Fibroblast of the conjunctiva (primary cell): ENCODE data around the gene C2orf49.

ENCODE experiments used
- DNase-seq: peaks from one replicate; pipeline ENCODE4 v3.0.0-alpha.2; 2010; ENCODE audit warnings: low read depth

C2orf49 gene

DNA sequence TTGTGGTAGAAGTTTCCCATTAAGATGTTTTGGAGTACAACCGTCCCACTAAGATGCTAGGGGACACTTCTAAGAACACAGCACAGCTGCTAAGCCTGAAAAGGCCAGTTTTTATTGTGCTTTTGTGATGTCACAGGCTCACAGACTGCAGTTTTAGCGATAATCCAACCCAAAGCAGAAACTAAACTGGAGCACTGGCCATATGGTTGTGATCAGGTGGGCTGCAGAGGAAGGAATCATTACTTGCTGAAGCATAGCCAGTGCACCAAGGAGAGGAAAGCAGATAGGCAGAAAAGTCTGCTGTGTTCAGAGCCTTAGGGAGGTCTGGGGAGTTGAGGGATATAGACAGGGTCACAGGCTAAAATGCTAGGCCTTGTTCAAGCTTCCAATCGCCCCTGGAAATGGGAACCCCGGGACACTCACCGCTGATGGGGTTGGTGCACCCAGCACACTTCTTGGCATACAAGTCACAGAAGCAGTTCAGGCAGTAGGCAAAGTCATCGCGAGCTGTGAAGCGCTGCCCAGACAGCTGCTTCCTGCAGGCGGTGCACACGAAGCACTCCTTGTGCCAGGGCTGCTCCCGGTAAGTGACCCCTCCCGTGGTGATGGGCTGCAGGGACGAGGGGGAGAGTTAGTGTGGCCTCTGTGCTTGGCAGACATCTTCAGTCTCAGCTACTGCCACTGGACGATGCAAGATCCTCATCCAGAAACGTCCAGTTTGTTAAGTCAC is 25.7 kb downstream of the C2orf49 start:
- no peak for DNase-seq

DNA sequence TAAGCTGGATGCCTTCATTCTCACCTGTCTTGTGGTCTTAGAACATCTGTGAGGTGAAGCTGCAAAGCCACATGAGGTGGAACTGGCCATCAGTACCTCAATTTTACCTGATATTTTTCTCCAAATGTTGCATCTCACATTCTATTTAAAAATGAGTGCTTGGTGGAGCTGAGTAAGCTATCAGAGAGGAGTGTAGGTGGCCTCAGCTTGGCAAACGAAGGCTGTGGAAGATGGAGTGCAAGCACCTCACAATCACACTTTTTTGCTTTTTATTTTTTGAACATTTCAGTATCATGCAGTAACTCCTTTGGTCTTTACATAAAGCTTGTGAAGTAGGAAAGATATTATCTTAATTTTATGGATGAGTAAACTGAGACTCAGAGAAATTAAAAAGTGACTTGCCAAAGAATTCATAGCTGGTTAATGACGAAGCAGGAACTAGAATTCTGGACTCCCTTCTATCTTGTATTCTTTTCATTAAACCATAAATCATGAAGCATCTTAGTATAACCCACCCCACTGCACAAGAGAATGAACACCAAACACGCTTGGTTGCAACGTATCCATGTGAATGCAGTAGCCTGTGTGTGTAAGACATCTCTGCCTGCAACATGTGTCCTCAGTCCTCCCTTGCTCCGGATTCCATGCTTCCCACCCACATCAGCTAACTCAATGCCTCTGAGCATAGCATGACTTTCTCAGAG is 27.2 kb downstream of the C2orf49 start:
- DNase-seq = no peak

DNA sequence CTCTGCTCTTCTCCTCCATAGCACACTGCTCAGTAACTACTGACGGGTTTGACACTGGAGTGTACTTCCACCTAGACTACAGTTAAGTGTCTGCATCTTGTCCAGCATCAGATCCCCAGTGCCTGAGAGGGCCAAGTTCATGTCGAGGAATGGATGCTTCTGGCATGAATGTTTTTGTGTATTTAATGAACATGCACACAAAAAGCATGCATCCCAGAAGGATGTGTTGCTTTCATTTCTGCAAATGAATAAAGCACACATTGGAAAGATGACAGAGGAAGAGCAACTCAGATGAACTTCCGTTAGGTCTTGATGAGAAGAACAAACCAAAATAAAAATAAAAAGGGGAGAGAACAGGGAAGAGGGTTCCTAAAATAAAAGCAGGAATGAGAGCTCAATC is 27.9 kb downstream of the C2orf49 start:
- no peak for DNase-seq

DNA sequence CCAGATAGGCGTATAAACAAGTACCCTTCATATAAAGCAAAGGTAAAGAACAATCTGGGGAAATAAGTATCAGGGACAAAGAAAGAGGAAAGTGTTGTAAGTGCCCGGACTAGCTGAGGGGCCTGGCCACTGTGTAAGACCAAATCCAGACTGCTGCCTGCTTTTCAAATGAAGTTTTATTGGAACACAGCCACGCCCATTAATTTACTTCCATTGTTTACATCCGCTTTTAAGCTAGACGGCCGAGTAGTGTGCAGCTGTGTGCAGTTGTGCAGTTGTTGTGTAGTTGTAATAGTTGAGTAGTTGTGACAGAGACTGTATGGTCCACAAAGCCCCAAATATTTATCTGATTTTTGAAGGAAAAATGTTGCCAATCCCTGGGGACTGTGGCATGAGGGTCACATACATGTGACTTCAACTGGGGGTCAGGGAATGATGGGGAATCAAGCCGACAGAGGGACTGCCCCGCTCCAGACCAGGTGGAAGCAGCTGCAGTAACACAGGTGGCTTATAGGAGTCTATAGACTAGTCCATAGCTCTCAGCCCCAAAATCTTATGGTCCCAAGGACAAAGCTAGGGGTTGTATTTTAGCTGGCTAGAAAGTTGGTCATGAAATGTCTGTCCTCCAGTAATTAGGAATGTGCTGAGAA is 31.5 kb downstream of the C2orf49 start:
- DNase-seq = no peak

DNA sequence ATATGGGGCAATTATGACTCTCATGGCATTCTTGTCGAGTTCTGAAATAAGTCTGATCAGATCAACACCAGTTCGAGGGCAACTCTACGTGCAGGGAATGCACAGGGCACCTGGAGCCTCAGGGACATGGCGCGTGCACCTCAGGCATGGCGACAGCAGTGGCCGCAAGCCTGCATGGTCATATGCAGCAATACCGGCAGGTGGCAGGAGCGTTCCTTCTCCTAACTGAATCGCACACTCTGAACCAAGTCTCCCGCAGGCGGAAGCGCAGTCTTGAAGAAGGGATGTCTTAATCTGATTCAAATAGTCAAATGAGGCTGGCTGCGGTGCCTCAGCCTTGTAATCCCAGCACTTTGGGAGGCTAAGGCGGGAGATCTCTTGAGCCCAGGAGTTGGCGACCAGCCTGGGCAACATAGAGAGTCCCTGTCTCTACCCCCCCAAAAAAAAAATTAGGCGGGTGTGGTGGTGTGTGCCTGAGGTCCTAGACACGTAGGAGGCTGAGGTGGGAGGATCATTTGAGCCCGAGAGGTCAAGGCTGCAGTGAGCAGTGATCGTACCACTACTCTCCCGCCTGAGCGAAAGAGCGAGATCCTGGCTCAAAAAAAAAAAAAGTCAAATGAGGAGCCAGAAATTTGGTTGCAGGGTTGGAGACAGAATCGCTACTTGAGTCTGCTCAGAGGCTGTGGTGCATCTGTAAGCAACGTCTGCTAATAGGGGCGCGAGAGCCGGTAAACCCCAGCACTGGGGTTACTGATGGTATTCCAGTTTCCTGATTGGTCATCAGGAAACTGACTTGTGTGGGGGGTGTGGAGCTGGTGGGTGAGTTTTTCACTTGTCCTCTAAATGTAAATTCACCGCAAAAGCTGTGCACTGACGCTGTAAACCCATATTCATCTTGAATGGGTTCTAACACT is 32.7 kb downstream of the C2orf49 start:
- DNase-seq = peak; percentile 81

DNA sequence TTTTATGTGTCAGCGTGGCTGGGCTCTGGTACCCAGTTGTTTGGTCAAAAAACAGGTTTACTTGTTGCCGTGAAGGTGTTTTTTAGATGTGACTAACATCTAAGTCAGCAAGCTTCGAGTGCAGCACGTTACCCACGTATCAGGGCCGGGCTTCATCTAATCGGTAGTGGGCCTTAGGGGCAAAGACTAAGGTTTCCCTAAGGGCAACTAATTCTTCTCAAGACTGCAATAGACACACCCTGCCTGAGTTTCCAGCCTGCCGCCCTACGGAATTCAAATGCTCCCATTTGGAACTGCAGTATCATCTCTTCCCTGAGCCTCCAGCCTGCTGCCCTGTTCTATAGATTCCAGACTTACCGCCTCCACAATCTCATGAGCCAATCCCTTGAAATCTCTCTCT is 33.8 kb downstream of the C2orf49 start:
- no peak for DNase-seq

DNA sequence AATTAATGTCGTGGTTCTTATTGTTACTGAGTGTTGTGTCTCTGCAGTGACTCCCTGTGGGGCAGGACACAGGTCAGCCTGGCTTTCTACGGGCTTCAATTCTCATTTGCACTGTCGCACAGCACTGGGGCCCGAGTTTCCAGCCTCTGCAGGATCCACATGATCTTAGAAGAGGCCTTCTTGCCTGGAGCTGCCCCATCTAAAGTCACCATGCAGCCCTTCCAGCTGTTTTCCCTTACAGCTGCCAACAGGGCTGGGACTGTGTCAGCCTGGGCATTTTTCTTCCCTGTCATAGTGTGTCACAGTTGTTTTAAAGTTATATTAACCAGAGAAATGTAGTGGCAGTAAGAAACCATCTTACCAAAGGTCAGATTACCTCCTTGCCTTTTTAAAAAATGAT is 34.5 kb downstream of the C2orf49 start:
- DNase-seq = no peak

DNA sequence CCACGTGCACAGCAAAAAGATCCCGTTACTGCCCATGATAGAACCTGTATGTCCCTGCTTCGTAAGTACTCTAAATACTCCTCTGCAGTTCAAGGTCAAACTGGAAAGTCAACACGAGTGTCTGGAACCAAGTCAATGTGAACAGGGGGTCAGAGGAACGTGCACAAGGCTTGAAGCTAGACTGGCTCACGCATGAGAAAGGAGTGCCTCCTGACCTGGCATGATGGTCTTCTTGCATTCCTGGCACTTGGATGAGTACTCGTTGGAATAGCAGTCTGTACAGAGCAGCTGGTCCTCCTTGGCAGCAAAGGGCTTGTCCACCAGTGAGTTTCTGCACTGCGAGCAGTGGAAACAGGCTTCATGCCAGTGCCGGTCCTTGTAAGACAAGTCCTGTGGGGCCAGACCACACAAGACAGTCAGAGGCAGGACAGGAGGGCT is 36.0 kb downstream of the C2orf49 start:
- no peak for DNase-seq

DNA sequence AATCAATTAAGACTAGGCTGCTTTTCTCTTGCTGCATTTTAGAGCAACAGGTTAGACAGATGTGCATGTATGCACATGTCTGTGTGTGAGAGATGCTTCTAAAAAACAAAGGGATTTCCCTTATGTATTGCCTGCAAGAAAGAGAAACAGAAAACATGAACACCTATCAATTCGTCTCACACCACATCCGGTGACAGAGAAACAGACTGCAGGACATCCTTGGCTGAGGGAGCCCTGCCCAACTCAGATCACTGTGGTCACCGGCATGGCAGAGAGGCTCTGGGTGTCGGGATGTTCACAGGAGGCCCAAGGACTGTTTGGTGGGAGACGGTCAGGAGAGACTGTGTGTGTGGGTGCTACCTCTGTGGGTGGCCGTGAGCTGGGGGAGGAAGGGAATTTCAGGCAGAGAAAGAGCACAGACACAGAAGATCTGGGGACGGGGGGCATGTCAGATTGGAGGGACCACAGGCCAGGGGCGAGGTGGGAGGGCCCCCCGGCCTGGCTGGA is 36.6 kb downstream of the C2orf49 start:
- no peak for DNase-seq

DNA sequence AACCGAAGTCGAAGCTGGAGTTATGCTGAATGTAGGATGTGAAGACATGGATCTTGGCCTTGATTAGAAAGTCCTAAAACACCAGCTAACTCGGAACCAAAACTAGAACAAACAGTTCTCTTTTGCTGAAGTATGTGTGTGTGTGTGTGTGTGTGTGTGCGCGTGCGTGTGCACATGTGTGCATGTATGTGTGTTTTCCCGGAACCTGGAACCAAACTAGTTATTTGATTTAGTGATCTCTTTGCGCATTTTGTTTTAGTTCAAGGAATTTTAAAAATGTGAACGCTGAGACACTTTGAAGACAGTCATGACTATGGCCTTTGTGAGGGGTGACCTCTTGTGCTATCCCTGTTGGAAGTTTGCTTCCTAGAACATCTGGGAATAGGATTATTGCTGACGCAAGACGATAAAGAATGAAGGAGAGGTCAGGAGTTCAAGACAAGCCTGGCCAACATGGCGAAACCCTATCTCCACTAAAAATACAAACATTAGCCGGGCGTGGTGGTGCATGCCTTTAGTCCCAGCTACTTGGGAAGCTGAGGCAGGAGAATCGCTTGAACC is 37.7 kb downstream of the C2orf49 start:
- DNase-seq = peak; percentile 66

DNA sequence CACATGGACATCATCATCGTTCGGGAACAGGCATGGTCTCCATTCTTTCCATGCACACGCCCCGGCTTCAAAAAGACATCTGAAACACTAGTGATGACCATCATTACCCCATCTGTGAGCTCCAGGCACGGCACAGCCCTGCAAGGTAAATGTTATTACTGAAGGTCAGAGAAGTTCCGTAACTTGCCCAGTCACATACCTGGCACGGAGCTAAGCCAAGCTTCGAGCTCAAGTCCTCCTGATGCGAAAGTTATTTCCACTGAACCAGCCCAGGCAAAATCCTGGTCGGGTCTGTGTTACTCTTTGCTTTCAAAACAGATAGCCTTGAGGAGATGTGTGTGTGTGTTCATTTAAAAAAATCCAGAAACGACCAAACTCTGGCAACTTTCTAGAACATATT is 38.7 kb downstream of the C2orf49 start:
- no peak for DNase-seq

DNA sequence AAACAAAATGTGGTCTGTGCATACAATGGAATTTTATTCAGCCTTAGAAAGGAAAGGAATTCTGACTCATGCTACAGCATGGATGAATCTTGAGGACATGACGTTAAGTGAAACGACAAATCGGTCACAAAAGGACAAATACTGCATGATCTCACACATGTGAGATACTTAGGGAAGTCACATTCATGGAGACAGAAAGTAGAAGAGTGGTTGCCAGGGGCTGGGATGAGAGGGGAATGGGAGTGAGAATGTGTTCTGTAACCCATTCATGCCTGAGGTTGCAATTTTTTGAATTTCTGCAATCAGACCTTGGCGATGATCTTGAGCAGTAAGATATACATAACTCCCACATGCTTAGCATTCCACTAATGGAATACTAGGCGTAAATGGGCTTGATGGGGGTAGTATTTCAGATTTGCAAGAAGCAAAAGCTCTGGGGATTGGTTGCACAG is 39.5 kb downstream of the C2orf49 start:
- no peak for DNase-seq

DNA sequence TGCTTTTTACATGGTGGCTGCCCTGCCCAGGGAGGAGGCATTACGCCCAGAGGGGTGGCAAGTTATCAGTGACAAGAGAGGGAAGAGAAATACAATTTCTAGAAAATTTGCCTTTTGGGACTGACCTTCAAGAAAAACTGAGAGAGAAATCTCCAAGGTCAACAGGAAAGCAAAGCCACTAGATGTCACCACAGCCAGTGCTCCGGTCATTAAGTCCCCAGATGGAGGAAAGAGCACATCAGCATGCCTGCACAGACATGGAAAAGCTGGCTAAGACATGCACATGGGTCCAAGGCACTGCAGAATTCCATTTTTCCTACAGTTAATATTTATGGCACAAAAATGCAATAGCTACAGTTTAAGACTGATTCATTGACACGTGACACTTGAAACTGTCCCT is 40.5 kb downstream of the C2orf49 start:
- no peak for DNase-seq

DNA sequence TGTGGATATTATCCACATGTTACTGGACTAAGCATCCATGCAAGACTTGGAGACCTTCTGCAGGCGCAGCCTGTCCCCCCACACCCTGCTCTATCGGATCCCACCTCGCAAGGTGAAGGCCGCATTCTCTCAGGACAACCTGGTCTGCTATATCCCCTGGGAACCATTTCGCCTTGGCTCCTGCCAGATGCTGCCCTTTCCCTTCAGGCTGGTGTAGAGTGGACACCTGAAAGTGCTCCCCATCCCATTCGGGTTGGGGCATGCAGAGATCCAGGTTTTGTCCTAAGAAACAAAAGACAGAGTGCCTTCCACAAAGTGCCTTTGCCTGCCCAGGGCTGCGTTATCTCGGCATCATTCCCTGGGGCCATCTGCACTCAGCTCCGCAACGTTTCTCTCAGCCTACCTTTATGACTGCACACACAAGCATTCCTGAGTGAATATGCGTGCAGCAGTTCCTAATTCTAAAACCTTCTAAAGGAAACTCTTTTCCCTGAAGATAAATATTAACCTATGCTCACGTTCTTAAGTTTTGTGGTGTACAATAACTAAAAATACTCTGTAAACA is 41.0 kb downstream of the C2orf49 start:
- no peak for DNase-seq

DNA sequence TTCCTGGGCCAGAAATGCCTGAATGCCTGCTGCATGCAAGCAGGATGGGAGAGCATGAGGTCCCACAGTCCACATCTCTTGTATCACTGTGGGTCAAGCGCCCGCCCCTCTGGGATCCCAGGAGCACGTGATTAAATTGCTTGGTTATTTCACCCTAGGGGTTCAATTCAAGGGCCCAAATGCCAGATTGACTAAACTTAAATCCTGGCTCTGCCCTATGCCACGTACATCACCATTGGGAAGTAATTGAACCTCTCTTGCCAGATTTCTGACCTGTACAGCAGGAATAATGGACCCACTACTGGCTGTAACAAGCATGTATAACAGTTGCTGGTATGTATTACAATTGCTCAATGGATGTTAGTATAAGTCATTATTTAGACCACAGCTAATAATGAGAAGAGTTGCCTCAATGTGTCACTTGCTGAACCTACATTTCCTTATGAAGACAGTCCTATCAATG is 41.6 kb downstream of the C2orf49 start:
- peak; percentile 39 for DNase-seq

DNA sequence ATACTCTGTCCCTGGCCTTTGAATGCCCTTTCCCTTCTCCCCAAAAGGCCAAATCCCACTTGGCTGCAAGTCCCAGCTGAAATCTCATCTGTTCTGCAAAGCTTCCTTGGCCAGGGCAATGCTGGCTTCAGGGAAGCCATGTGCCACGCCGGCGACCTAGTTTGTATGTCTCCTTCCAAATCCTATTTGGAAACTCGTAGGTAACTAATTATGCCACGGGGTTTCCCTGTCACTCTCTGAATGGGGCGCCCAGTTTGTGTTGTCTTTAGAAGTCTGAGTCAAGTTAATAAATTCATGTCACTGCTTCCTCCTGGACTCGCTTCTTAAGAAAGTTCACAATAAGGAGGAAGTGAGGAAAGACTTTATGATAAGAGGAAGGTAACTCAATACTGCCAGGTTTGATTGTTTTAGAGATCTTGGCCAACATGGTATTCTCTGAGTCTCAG is 42.4 kb downstream of the C2orf49 start:
- DNase-seq = no peak

DNA sequence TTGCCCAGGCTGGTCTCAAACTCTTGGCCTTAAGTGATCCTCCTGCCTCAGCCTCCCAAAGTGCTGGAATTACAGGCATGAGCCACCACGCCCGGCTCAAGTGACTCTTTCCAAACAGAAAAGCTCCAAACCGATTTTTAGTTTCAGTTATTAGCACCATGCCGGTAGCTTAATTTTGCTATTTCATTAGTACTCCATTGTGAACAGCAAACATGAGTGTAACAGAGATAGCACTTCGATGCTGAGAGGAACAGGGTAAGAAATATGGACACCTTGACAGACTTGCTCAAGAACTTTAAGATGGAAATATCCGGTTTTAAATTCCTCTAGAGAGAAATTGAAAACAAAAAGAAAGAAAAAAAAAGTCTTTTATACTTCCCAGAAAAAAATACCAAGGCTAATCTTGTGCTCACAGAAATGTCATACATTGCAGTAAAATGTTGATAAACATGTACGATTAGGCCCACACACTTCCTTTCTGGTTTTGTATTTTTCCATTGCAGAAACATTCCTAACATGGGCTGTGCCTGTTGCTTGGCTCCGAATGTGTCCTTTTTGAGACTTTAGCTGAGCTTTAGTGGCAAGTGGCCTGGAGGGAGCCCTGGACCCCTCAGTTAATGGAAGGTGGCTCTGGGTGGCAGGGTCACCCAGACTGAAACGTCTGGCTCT is 43.2 kb downstream of the C2orf49 start:
- DNase-seq = no peak

DNA sequence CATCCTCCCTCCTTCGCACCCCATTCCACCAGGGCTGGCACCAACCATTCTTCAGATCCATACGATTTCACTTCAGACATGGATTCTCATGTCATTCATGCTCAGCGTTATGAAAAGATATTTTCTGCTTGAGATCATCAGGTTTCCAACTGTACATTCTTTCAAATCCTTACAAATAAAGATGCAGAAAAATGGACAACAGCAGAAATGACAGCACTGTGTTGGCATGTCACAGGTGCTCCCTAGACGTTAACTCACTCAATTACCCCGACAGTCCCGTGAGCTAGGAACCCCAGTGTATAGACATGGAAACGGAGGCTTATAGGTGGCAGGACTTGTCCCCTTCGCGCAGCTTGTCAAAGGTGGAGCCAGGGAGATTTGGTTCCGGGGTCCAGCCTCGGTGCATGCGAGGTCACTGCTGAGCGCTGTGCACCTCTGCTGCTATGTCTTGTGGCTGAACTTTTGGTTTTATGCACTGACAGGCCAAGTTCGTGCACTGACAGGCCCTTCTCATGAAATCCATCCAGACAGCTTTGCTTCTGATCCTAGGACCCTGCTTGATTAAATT is 43.8 kb downstream of the C2orf49 start:
- DNase-seq = no peak

DNA sequence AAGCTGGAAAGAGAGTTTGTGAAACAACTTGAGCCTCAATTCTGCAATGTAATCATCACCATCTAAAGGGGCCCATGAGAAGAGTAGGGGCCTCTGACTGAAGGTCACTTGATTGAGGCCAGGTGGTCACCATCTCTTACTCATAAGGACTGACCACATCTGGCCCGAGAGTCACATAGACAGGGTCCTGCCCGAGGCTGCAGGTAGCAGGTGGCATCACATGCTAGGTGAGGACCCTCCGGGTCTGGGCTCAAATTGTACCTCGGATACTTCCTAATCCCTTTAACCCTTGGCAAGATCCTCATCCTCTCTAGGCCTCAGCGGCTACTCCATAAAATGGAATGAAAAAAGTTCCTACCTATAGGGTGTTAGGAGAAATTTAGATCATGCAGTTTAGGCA is 44.8 kb downstream of the C2orf49 start:
- DNase-seq = no peak
